ENCODE measurements around the gene IL19. TPM values are rescaled to one million over a fixed set of nuclear protein-coding genes. Genes with fewer than 3 reads are reported as not detected.

The IL19 gene
- total and polyA plus RNA-seq, 4 donors = 0.10 to 0.68 (median 0.12) TPM; not detected in 1

- no peaks in the 10 kb centered on the region for H3K36me3 ChIP-seq (ENCODE audit: control insufficient read depth in 4 of 4, insufficient read depth in 4 of 4, low read length in 4 of 4)
- H3K4me3 ChIP-seq = no peak overlapping the region
- peaks cover 0 to 5% (median 0%) of the 10 kb centered on the region in 5 donors for H3K4me1 ChIP-seq (ENCODE audit: control insufficient read depth in 5 of 5, insufficient read depth in 5 of 5, low read length in 5 of 5)
- peak; percentile 78 for ATAC-seq (ENCODE audit: insufficient read depth, low FRiP score)
- H3K27ac ChIP-seq (ENCODE audit: low read depth in 1 of 2, low read length in 1 of 2) = no peak overlapping the region
- 16% methylated on average over 8 of the region's 8 CpGs for WGBS, 2 donors
- no peaks in the 10 kb centered on the region for H3K27me3 ChIP-seq (ENCODE audit: control insufficient read depth in 3 of 3, insufficient read depth in 3 of 3, low read length in 2 of 3)
- TF ChIP-seq CTCF (IDR thresholded peaks at IDR 0.05; ENCODE audit: control extremely low read depth, extremely low read depth) = no peak
- H3K9me3 ChIP-seq (ENCODE audit: control insufficient read depth in 4 of 4, insufficient read depth in 3 of 4, low read length in 3 of 4) = peaks cover 0 to 2% (median under 1%) of the 10 kb centered on the region in 4 donors
- no peak overlapping the region for H3K9ac ChIP-seq (ENCODE audit: insufficient read depth in 1 of 2, low read length in 2 of 2)
- peak; percentile 19 to 53 (median 22) for DNase-seq
These were observed 4.2 kb upstream of the IL19 start for GRCh38 chr1:206766251-206766856.

- Histone ChIP-seq H3K36me3 (ENCODE audit: control insufficient read depth in 4 of 4, insufficient read depth in 4 of 4, low read length in 4 of 4) (no peaks in the 10 kb centered on the region), H3K9ac (ENCODE audit: insufficient read depth in 1 of 2, low read length in 2 of 2) (no peak overlapping the region), H3K4me3 (no peak overlapping the region), H3K9me3 (ENCODE audit: control insufficient read depth in 4 of 4, insufficient read depth in 3 of 4, low read length in 3 of 4) (peaks cover 0 to under 1% (median 0%) of the 10 kb centered on the region in 4 donors), H3K4me1 (ENCODE audit: control insufficient read depth in 5 of 5, insufficient read depth in 5 of 5, low read length in 5 of 5) (peaks cover 0 to 5% (median 0%) of the 10 kb centered on the region in 5 donors), H3K27ac (ENCODE audit: low read depth in 1 of 2, low read length in 1 of 2) (no peak overlapping the region), H3K27me3 (ENCODE audit: control insufficient read depth in 3 of 3, insufficient read depth in 3 of 3, low read length in 2 of 3) (no peaks in the 10 kb centered on the region)
- ATAC-seq (ENCODE audit: insufficient read depth, low FRiP score) = no peak
- no peak for DNase-seq
- TF ChIP-seq CTCF (IDR thresholded peaks at IDR 0.05; ENCODE audit: control extremely low read depth, extremely low read depth) = no peak
- WGBS, 2 donors = 83 to 86% methylated on average over 14 of the region's 14 CpGs
These were observed 1.9 kb upstream of the IL19 start for GRCh38 chr1:206768472-206769303.

GRCh38 chr1:206769304-206769731 lies 1.3 kb upstream of the IL19 start:
- no peak for TF ChIP-seq CTCF (IDR thresholded peaks at IDR 0.05; ENCODE audit: control extremely low read depth, extremely low read depth)
- Histone ChIP-seq H3K9ac (ENCODE audit: insufficient read depth in 1 of 2, low read length in 2 of 2) (no peak overlapping the region), H3K4me3 (no peak overlapping the region), H3K27me3 (ENCODE audit: control insufficient read depth in 3 of 3, insufficient read depth in 3 of 3, low read length in 2 of 3) (no peaks in the 10 kb centered on the region), H3K9me3 (ENCODE audit: control insufficient read depth in 4 of 4, insufficient read depth in 3 of 4, low read length in 3 of 4) (no peaks in the 10 kb centered on the region), H3K27ac (ENCODE audit: low read depth in 1 of 2, low read length in 1 of 2) (no peak overlapping the region), H3K36me3 (ENCODE audit: control insufficient read depth in 4 of 4, insufficient read depth in 4 of 4, low read length in 4 of 4) (no peaks in the 10 kb centered on the region), H3K4me1 (ENCODE audit: control insufficient read depth in 5 of 5, insufficient read depth in 5 of 5, low read length in 5 of 5) (peaks cover 0 to 5% (median 0%) of the 10 kb centered on the region in 5 donors)
- DNase-seq (peak in 1 of 3 donors; percentile 27), ATAC-seq (ENCODE audit: insufficient read depth, low FRiP score) (no peak)
- WGBS, 2 donors = 74 to 81% methylated on average over 7 of the region's 7 CpGs

All from lung (tissue), 12 donors.